K562 (cell line): ENCODE measurements around the gene KRTAP1-5.

Experiments used
- CBFB ChIP-seq: sonication (generic); formaldehyde crosslinking; IDR thresholded peaks from 2 replicates; pipeline ENCODE4 v1.4.0; 2020; ENCODE audit warnings: mild to moderate bottlenecking, missing genetic modification reagents
- CREB3L1 ChIP-seq: fragments of 450-650 bp; IDR thresholded peaks from 2 replicates; pipeline ENCODE4 v1.6.1; 2014; ENCODE audit warnings: low read depth, mild to moderate bottlenecking, moderate library complexity, borderline replicate concordance
- FOXM1 ChIP-seq, 2 experiments: fragments of 450-650 bp in 1 of 2; sonication (generic) in 1 of 2; formaldehyde crosslinking in 1 of 2; IDR thresholded peaks; 2 replicates each; pipeline versions ENCODE4 v1.6.1 to v1.9.0; 2017 to 2022; ENCODE audit warnings: low read depth in 2 of 2, mild to moderate bottlenecking in 2 of 2, missing genetic modification reagents in 1 of 2, moderate library complexity in 1 of 2
- KDM5B ChIP-seq: fragments of 200-600 bp; sonication (generic); IDR thresholded peaks from 2 replicates; pipeline ENCODE4 v1.6.1; 2012; ENCODE audit warnings: low read depth, mild to moderate bottlenecking, moderate library complexity, low read length, control low read depth, inconsistent platforms; ENCODE audit not compliant: insufficient replicate concordance
- KLF1 ChIP-seq: fragments of 450-650 bp; IDR thresholded peaks from 2 replicates; pipeline ENCODE4 v1.6.1; 2016; ENCODE audit warnings: missing genetic modification characterization, missing compliant biosample characterization
- MEF2D ChIP-seq: conservative IDR thresholded peaks from 2 replicates; pipeline ENCODE4 v1.6.1; 2016; ENCODE audit warnings: low read depth, missing genetic modification characterization, missing compliant biosample characterization
- MXD1 ChIP-seq: fragments of 250-450 bp; sonication (Bioruptor Pico); IDR thresholded peaks from 2 replicates; pipeline ENCODE4 v1.8.0; 2021; ENCODE audit warnings: borderline replicate concordance, mild to moderate bottlenecking, moderate library complexity; ENCODE audit not compliant: poor library complexity, severe bottlenecking
- SMARCE1 ChIP-seq: fragments of 450-650 bp; IDR thresholded peaks from 2 replicates; pipeline ENCODE4 v1.7.1; 2016; ENCODE audit warnings: mild to moderate bottlenecking
- ZNF354B ChIP-seq: fragments of 250-450 bp; sonication (Bioruptor Pico); IDR thresholded peaks from 2 replicates; pipeline ENCODE4 v1.4.0; 2020
- TF ChIP-seq, protein P1 (sequence below): IDR thresholded peaks from 3 replicates; pipeline ENCODE4 v1.6.1; 2011; ENCODE audit warnings: borderline replicate concordance, mild to moderate bottlenecking; ENCODE audit not compliant: insufficient read length, insufficient read depth
- TF ChIP-seq, protein P2 (sequence below): sonication (generic); formaldehyde crosslinking; IDR thresholded peaks from 2 replicates; pipeline ENCODE4 v1.5.0; 2020; ENCODE audit warnings: missing genetic modification reagents

- TF ChIP-seq, protein P1, sequence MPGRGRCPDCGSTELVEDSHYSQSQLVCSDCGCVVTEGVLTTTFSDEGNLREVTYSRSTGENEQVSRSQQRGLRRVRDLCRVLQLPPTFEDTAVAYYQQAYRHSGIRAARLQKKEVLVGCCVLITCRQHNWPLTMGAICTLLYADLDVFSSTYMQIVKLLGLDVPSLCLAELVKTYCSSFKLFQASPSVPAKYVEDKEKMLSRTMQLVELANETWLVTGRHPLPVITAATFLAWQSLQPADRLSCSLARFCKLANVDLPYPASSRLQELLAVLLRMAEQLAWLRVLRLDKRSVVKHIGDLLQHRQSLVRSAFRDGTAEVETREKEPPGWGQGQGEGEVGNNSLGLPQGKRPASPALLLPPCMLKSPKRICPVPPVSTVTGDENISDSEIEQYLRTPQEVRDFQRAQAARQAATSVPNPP: no peak
- TF ChIP-seq FOXM1 (IDR thresholded peaks at IDR 0.05; ENCODE audit: low read depth): no peak
- no peak for TF ChIP-seq FOXM1 (CRISPR knock-in tag; IDR thresholded peaks at IDR 0.05; ENCODE audit: low read depth)
- TF ChIP-seq CBFB (CRISPR knock-in tag): no peak
- TF ChIP-seq ZNF354B: no peak
- no peak for TF ChIP-seq CREB3L1
- no peak for TF ChIP-seq MEF2D (tag)
- TF ChIP-seq, protein P2, sequence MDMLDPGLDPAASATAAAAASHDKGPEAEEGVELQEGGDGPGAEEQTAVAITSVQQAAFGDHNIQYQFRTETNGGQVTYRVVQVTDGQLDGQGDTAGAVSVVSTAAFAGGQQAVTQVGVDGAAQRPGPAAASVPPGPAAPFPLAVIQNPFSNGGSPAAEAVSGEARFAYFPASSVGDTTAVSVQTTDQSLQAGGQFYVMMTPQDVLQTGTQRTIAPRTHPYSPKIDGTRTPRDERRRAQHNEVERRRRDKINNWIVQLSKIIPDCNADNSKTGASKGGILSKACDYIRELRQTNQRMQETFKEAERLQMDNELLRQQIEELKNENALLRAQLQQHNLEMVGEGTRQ: no peak
- no peak for TF ChIP-seq KDM5B
- TF ChIP-seq KLF1 (tag): no peak
- no peak for TF ChIP-seq MXD1 (CRISPR knock-in tag)
- TF ChIP-seq SMARCE1: no peak
Observed at GRCh38 chr17:41010441-41010840, 16.6 kb downstream of the KRTAP1-5 start.
